Left hindlimb (tissue), 1 donor: Measurements from ENCODE around the gene EXOC7.

ENCODE experiments used
- DNase-seq: peaks from one replicate; pipeline ENCODE4 v3.0.0-alpha.2; 2018

Gene EXOC7

GRCh38 chr17:76138896-76139752 is 35.5 kb upstream of the EXOC7 start:
- DNase-seq, result no peak

GRCh38 chr17:76138234-76138895 is 34.8 kb upstream of the EXOC7 start:
- DNase-seq, result no peak

GRCh38 chr17:76137351-76138233 is 34.0 kb upstream of the EXOC7 start:
- no peak for DNase-seq

- DNase-seq, result no peak
Observed at GRCh38 chr17:76137001-76137350, 33.4 kb upstream of the EXOC7 start.

- DNase-seq, result no peak
Observed at GRCh38 chr17:76136276-76137000, 32.9 kb upstream of the EXOC7 start.

- DNase-seq, result no peak
Observed at GRCh38 chr17:76135810-76136188, 32.2 kb upstream of the EXOC7 start.

- no peak for DNase-seq
Observed at GRCh38 chr17:76134911-76135809, 31.6 kb upstream of the EXOC7 start.

GRCh38 chr17:76132574-76133338 is 29.2 kb upstream of the EXOC7 start:
- DNase-seq, result no peak

GRCh38 chr17:76131692-76132573 is 28.3 kb upstream of the EXOC7 start:
- DNase-seq, result no peak

- no peak for DNase-seq
Observed at GRCh38 chr17:76131051-76131691, 27.6 kb upstream of the EXOC7 start.

GRCh38 chr17:76130473-76130872 is 26.9 kb upstream of the EXOC7 start:
- DNase-seq, result no peak

- no peak for DNase-seq
Observed at GRCh38 chr17:76125922-76126321, 22.3 kb upstream of the EXOC7 start.

GRCh38 chr17:76125391-76125675 is 21.7 kb upstream of the EXOC7 start:
- DNase-seq, result no peak

- DNase-seq, result no peak
Observed at GRCh38 chr17:76124582-76125390, 21.2 kb upstream of the EXOC7 start.

- no peak for DNase-seq
Observed at GRCh38 chr17:76123749-76124581, 20.4 kb upstream of the EXOC7 start.

- DNase-seq, result no peak
Observed at GRCh38 chr17:76123191-76123499, 19.6 kb upstream of the EXOC7 start.

GRCh38 chr17:76122431-76123190 is 19.0 kb upstream of the EXOC7 start:
- no peak for DNase-seq
